ENCODE measurements around the gene MYH11. TPM values are rescaled to one million over a fixed set of nuclear protein-coding genes. Genes with fewer than 3 reads are reported as not detected.
A peak's percentile ranks its signal among the peaks of the same experiment; 100 is the strongest.

Gene MYH11
- total RNA-seq, 6 donors from 2014 or later: 33.6 to 224 (median 87.4) TPM

DNA sequence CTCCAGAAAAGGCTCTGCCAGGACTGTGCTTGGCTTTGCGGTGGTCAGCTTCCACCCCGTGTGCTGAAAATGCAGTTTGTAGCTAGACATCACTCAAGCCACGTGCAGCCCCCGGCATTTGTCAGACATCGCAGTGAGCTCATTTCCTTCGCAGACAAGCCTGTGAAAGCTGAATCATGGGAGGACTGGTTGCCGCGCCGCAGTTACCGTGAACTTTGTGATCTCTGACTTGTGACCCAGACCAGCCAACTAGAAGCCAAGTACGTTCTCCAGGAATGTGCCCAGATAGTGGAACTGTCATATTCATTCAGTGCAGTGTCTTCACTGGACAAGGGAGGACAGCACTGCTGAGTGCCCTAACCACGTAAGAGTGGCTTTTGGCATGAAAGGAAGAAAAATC is 148.7 kb downstream of the MYH11 start:
- DNase-seq (no peak), ATAC-seq (ENCODE audit: low FRiP score in 2 of 2) (peak in 1 of 2 donors; percentile 6)
- Histone ChIP-seq H3K4me1 (no peaks in the 10 kb centered on the region), H3K27ac (no peak overlapping the region), H3K36me3 (peaks cover 0 to 30% (median 0%) of the 10 kb centered on the region in 4 donors), H3K4me3 (no peak overlapping the region), H3K27me3 (no peaks in the 10 kb centered on the region), H3K9me3 (no peaks in the 10 kb centered on the region)
- TF ChIP-seq POLR2A (IDR thresholded peaks at IDR 0.05): no peak
- no peak for TF ChIP-seq EP300 (IDR thresholded peaks at IDR 0.05)
- no peak for TF ChIP-seq POLR2AphosphoS5 (IDR thresholded peaks at IDR 0.05)
- no peak for TF ChIP-seq CTCF (IDR thresholded peaks at IDR 0.05)
- WGBS, 2 donors: 73 to 100% methylated on average over 3 to 12 of the region's 12 CpGs

DNA sequence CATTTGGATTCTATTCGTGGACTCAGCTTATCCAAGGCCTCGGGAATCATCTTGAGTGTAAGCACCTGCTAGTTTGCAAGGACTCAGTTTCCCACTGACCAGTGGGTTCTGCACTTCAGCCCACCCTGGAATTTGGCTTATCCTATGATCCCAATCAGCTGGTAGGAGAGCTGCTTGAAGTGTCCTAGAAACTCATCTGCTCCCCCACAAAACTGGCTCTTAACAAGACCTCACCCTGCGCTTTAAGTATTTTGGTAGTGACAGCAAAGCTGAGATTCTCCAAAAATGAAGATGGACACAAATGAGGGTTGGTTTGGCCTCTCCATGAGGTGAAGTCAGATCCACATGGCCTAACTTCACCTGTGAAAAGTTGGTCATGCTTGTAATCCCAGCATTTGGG is 149.5 kb downstream of the MYH11 start:
- Histone ChIP-seq H3K9me3 (no peaks in the 10 kb centered on the region), H3K27me3 (no peaks in the 10 kb centered on the region), H3K27ac (no peak overlapping the region), H3K4me3 (no peak overlapping the region), H3K4me1 (no peaks in the 10 kb centered on the region), H3K36me3 (peaks cover 0 to 37% (median under 1%) of the 10 kb centered on the region in 4 donors)
- no peak for DNase-seq
- 98 to 100% methylated on average over 3 of the region's 3 CpGs for WGBS, 2 donors
- ATAC-seq (ENCODE audit: low FRiP score in 2 of 2): no peak
- TF ChIP-seq EP300 (IDR thresholded peaks at IDR 0.05) (no peak), POLR2AphosphoS5 (IDR thresholded peaks at IDR 0.05) (no peak), CTCF (IDR thresholded peaks at IDR 0.05) (no peak)

- Histone ChIP-seq H3K4me1 (no peaks in the 10 kb centered on the region), H3K9me3 (no peaks in the 10 kb centered on the region), H3K27ac (no peak overlapping the region), H3K27me3 (no peaks in the 10 kb centered on the region), H3K36me3 (peaks cover 0 to 55% (median 17%) of the 10 kb centered on the region in 4 donors), H3K4me3 (no peak overlapping the region)
- WGBS, 2 donors: 69 to 77% methylated on average over 8 of the region's 8 CpGs
- no peak for TF ChIP-seq POLR2AphosphoS5 (IDR thresholded peaks at IDR 0.05)
- TF ChIP-seq POLR2A (IDR thresholded peaks at IDR 0.05): no peak
- TF ChIP-seq EP300 (IDR thresholded peaks at IDR 0.05): no peak
- TF ChIP-seq CTCF (IDR thresholded peaks at IDR 0.05): no peak
- DNase-seq: no peak
- no peak for ATAC-seq (ENCODE audit: low FRiP score in 2 of 2)
These were observed 151.7 kb downstream of the MYH11 start for GRCh38 chr16:15705064-15705565.

- peaks cover 5 to 55% (median 22%) of the 10 kb centered on the region in 4 donors for H3K36me3 ChIP-seq
These were observed 152.3 kb downstream of the MYH11 start for GRCh38 chr16:15704545-15704987.

More at GRCh38 chr16:15704545-15704987, 152.3 kb downstream of the MYH11 start:
- H3K4me1 ChIP-seq: no peaks in the 10 kb centered on the region
- no peaks in the 10 kb centered on the region for H3K27me3 ChIP-seq
- no peak overlapping the region for H3K4me3 ChIP-seq
- peak; percentile 67 to 78 (median 73) for TF ChIP-seq CTCF (IDR thresholded peaks at IDR 0.05)
- TF ChIP-seq POLR2AphosphoS5 (IDR thresholded peaks at IDR 0.05): no peak
- peak; percentile 63 to 84 for ATAC-seq (ENCODE audit: low FRiP score in 2 of 2)
- no peak overlapping the region for H3K27ac ChIP-seq
- H3K9me3 ChIP-seq: no peaks in the 10 kb centered on the region
- 56 to 62% methylated on average over 8 of the region's 8 CpGs for WGBS, 2 donors
- DNase-seq: peak in 1 of 2 donors; percentile 69
